ENCODE data around the gene C10orf71.

The C10orf71 gene

DNA sequence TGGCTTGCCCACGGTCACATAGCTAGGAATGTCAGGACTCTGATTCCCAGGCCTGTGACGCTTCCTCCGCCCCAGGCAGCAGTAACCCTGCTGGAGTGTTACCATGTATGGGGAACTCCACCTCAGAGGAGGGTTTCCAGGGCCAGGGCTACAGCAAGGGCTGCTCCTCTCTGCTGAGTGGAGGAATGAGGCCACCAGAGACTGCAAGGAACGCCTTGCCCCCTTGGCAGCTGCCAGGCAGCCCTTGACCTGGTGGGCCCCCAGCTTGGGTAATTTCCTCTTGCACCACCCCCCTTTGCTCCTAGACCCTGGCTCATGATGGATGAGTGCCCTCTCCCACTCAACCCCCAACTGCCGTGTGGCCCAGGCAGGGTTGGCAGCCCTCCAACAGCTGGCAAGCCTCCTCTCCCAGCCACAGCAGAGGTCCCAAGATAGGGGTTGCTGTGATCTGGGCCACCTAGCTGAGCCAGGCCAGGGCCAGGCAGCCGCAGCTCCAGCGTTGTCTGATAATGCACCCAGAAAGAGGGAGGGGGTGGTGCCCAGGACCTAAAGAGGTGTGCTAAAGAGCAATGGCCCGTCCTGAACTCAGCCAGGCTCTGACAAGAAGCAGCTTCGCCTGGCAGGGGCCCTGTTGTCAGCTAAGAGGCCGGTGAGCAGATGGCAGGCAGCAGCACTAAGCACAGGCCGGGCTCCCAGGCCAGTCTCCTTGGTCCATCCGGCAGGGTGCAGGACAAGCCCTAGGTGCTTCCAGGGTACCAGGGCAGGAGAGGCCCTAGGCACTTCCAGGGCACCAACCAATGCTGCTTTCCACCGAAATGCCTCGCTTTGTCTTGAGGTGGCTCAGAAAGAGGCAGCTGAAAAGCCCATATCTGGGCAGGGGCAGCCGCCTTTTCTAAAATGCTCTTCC lies 61.6 kb downstream of the C10orf71 start:
- no peak for TF ChIP-seq TOX (CRISPR knock-in tag; IDR thresholded peaks at IDR 0.05; ENCODE audit: borderline replicate concordance)
- TF ChIP-seq CSDC2 (CRISPR knock-in tag; IDR thresholded peaks at IDR 0.05), result no peak
- TF ChIP-seq ZFP30 (CRISPR knock-in tag; IDR thresholded peaks at IDR 0.05), result no peak
- TF ChIP-seq, protein P1, sequence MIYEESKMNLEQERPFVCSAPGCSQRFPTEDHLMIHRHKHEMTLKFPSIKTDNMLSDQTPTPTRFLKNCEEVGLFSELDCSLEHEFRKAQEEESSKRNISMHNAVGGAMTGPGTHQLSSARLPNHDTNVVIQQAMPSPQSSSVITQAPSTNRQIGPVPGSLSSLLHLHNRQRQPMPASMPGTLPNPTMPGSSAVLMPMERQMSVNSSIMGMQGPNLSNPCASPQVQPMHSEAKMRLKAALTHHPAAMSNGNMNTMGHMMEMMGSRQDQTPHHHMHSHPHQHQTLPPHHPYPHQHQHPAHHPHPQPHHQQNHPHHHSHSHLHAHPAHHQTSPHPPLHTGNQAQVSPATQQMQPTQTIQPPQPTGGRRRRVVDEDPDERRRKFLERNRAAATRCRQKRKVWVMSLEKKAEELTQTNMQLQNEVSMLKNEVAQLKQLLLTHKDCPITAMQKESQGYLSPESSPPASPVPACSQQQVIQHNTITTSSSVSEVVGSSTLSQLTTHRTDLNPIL (CRISPR knock-in tag; IDR thresholded peaks at IDR 0.05; ENCODE audit: low read depth), result no peak
- no peak for TF ChIP-seq PPARA (CRISPR knock-in tag; IDR thresholded peaks at IDR 0.05; ENCODE audit: borderline replicate concordance)
- TF ChIP-seq, protein P2, sequence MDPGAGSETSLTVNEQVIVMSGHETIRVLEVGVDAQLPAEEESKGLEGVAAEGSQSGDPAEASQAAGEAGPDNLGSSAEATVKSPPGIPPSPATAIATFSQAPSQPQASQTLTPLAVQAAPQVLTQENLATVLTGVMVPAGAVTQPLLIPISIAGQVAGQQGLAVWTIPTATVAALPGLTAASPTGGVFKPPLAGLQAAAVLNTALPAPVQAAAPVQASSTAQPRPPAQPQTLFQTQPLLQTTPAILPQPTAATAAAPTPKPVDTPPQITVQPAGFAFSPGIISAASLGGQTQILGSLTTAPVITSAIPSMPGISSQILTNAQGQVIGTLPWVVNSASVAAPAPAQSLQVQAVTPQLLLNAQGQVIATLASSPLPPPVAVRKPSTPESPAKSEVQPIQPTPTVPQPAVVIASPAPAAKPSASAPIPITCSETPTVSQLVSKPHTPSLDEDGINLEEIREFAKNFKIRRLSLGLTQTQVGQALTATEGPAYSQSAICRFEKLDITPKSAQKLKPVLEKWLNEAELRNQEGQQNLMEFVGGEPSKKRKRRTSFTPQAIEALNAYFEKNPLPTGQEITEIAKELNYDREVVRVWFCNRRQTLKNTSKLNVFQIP (CRISPR knock-in tag; IDR thresholded peaks at IDR 0.05; ENCODE audit: borderline replicate concordance, low read depth), result no peak
- no peak for TF ChIP-seq ESRRG (CRISPR knock-in tag; IDR thresholded peaks at IDR 0.05)
- TF ChIP-seq, protein P3, sequence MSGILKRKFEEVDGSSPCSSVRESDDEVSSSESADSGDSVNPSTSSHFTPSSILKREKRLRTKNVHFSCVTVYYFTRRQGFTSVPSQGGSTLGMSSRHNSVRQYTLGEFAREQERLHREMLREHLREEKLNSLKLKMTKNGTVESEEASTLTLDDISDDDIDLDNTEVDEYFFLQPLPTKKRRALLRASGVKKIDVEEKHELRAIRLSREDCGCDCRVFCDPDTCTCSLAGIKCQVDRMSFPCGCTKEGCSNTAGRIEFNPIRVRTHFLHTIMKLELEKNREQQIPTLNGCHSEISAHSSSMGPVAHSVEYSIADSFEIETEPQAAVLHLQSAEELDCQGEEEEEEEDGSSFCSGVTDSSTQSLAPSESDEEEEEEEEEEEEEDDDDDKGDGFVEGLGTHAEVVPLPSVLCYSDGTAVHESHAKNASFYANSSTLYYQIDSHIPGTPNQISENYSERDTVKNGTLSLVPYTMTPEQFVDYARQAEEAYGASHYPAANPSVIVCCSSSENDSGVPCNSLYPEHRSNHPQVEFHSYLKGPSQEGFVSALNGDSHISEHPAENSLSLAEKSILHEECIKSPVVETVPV (CRISPR knock-in tag; IDR thresholded peaks at IDR 0.05), result no peak
- no peak for TF ChIP-seq ZNF565 (CRISPR knock-in tag; conservative IDR thresholded peaks at IDR 0.05; ENCODE audit: low read depth)
- no peak for TF ChIP-seq ZC3H10 (CRISPR knock-in tag; IDR thresholded peaks at IDR 0.05)
- no peak for TF ChIP-seq ISL1 (CRISPR knock-in tag; IDR thresholded peaks at IDR 0.05)
- TF ChIP-seq ARNTL (CRISPR knock-in tag; IDR thresholded peaks at IDR 0.05; ENCODE audit: borderline replicate concordance, low read depth), result no peak
- TF ChIP-seq ZNF8 (CRISPR knock-in tag; IDR thresholded peaks at IDR 0.05), result no peak
- TF ChIP-seq, protein P4, sequence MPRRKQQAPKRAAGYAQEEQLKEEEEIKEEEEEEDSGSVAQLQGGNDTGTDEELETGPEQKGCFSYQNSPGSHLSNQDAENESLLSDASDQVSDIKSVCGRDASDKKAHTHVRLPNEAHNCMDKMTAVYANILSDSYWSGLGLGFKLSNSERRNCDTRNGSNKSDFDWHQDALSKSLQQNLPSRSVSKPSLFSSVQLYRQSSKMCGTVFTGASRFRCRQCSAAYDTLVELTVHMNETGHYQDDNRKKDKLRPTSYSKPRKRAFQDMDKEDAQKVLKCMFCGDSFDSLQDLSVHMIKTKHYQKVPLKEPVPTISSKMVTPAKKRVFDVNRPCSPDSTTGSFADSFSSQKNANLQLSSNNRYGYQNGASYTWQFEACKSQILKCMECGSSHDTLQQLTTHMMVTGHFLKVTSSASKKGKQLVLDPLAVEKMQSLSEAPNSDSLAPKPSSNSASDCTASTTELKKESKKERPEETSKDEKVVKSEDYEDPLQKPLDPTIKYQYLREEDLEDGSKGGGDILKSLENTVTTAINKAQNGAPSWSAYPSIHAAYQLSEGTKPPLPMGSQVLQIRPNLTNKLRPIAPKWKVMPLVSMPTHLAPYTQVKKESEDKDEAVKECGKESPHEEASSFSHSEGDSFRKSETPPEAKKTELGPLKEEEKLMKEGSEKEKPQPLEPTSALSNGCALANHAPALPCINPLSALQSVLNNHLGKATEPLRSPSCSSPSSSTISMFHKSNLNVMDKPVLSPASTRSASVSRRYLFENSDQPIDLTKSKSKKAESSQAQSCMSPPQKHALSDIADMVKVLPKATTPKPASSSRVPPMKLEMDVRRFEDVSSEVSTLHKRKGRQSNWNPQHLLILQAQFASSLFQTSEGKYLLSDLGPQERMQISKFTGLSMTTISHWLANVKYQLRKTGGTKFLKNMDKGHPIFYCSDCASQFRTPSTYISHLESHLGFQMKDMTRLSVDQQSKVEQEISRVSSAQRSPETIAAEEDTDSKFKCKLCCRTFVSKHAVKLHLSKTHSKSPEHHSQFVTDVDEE (CRISPR knock-in tag; IDR thresholded peaks at IDR 0.05), result no peak
- no peak for TF ChIP-seq GLIS3 (CRISPR knock-in tag; IDR thresholded peaks at IDR 0.05)
- no peak for TF ChIP-seq SNAI2 (CRISPR knock-in tag; IDR thresholded peaks at IDR 0.05)
- TF ChIP-seq TCF4 (CRISPR knock-in tag; IDR thresholded peaks at IDR 0.05; ENCODE audit: borderline replicate concordance), result no peak
- TF ChIP-seq BACH2 (CRISPR knock-in tag; IDR thresholded peaks at IDR 0.05; ENCODE audit: borderline replicate concordance), result no peak
- TF ChIP-seq, protein P5, sequence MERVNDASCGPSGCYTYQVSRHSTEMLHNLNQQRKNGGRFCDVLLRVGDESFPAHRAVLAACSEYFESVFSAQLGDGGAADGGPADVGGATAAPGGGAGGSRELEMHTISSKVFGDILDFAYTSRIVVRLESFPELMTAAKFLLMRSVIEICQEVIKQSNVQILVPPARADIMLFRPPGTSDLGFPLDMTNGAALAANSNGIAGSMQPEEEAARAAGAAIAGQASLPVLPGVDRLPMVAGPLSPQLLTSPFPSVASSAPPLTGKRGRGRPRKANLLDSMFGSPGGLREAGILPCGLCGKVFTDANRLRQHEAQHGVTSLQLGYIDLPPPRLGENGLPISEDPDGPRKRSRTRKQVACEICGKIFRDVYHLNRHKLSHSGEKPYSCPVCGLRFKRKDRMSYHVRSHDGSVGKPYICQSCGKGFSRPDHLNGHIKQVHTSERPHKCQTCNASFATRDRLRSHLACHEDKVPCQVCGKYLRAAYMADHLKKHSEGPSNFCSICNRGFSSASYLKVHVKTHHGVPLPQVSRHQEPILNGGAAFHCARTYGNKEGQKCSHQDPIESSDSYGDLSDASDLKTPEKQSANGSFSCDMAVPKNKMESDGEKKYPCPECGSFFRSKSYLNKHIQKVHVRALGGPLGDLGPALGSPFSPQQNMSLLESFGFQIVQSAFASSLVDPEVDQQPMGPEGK (CRISPR knock-in tag; IDR thresholded peaks at IDR 0.05; ENCODE audit: borderline replicate concordance), result no peak
- TF ChIP-seq OSR1 (CRISPR knock-in tag; IDR thresholded peaks at IDR 0.05), result no peak
- peak; percentile 51; the same call in 1 of the 3 replicates for ATAC-seq

DNA sequence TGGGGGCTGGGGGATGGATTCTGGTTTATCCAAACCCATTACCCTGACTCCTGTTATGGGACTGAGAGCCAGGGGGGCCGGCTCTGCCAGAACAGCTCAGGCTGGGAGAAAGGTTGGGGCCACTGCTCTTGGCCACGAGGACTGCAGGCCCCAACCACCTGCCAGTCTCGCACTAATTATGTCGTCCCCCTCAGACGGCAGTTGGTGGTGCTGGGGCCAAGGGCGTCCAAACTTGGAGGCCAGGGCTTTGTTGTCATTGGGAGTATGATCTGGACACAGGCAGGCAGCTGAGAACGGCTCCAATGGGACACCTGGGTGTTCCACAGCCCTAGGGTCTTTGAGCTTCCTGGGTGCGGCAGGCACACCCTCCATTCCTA lies 62.2 kb downstream of the C10orf71 start:
- no peak for ATAC-seq
- TF ChIP-seq GLIS3 (CRISPR knock-in tag; IDR thresholded peaks at IDR 0.05), result no peak
- TF ChIP-seq ZNF70 (CRISPR knock-in tag; IDR thresholded peaks at IDR 0.05), result no peak
- TF ChIP-seq, protein P1 (CRISPR knock-in tag; IDR thresholded peaks at IDR 0.05; ENCODE audit: low read depth), result no peak
- TF ChIP-seq, protein P5 (CRISPR knock-in tag; IDR thresholded peaks at IDR 0.05; ENCODE audit: borderline replicate concordance), result no peak
- TF ChIP-seq TCF4 (CRISPR knock-in tag; IDR thresholded peaks at IDR 0.05; ENCODE audit: borderline replicate concordance), result no peak
- TF ChIP-seq OSR1 (CRISPR knock-in tag; IDR thresholded peaks at IDR 0.05), result no peak
- TF ChIP-seq ZC3H10 (CRISPR knock-in tag; IDR thresholded peaks at IDR 0.05), result no peak
- TF ChIP-seq ZNF565 (CRISPR knock-in tag; conservative IDR thresholded peaks at IDR 0.05; ENCODE audit: low read depth), result no peak
- TF ChIP-seq ESRRG (CRISPR knock-in tag; IDR thresholded peaks at IDR 0.05), result no peak
- TF ChIP-seq, protein P3 (CRISPR knock-in tag; IDR thresholded peaks at IDR 0.05), result no peak

All from SK-N-SH treated with all-trans-retinoic acid at 6 μM for 48 hours (cell line).